Caco-2 (cell line): ENCODE measurements around the gene PIAS2. TPM values are rescaled to one million over a fixed set of nuclear protein-coding genes. Genes with fewer than 3 reads are reported as not detected.

Experiments used
- BruUV-seq: library from RNA; stranded (reverse); fragments of 400-500 nt; replicated peaks from 2 replicates; lab custom pipeline; 2021; lab: Mats Ljungman, UMichigan
- CTCF ChIA-PET: fragments of 300-600 bp; sonication (Branson Sonifier 250); formaldehyde crosslinking; loops from one replicate; lab custom pipeline; 2022; ENCODE audit warnings: antibody characterized with exemption; lab: Charles Lee
- POLR2A ChIA-PET: fragments of 300-600 bp; sonication (Branson Sonifier 250); formaldehyde crosslinking; loops from one replicate; lab custom pipeline; 2022; ENCODE audit warnings: antibody characterized with exemption; lab: Charles Lee
- DNase-seq, 2 experiments: peaks; one replicate each; pipeline versions ENCODE4 v3.0.0 to v3.0.0-alpha.2; 2020 to 2022
- H3K27me3 ChIP-seq: replicated peaks from 2 replicates; pipeline ENCODE4 v1.6.0; 2011; ENCODE audit warnings: low read length; ENCODE audit not compliant: control insufficient read depth, insufficient read depth
- H3K36me3 ChIP-seq: 2 replicates; pipeline ENCODE4 v1.5.1; 2011; ENCODE audit warnings: low read length; ENCODE audit not compliant: control insufficient read depth, insufficient read depth
- H3K4me1 ChIP-seq: fragments of 250-450 bp; sonication (Bioruptor Pico); 2 replicates; pipeline ENCODE4 v1.5.1; 2020; ENCODE audit warnings: mild to moderate bottlenecking
- H3K4me3 ChIP-seq: 2 replicates; pipeline ENCODE4 v1.5.1; 2011; ENCODE audit warnings: low read depth, mild to moderate bottlenecking, control low read depth, low read length
- H3K9me3 ChIP-seq: fragments of 250-450 bp; sonication (Bioruptor Pico); 2 replicates; pipeline ENCODE4 v1.5.1; 2020; ENCODE audit warnings: mild to moderate bottlenecking, moderate library complexity
- H3K27ac Mint-ChIP-seq: one replicate; pipeline ENCODE4 v1.8.0; 2022; ENCODE audit warnings: mixed read lengths; ENCODE audit not compliant: unreplicated experiment
- H3K27me3 Mint-ChIP-seq: one replicate; pipeline ENCODE4 v1.8.0; 2022; ENCODE audit warnings: mixed read lengths; ENCODE audit not compliant: insufficient read depth, unreplicated experiment
- H3K36me3 Mint-ChIP-seq: one replicate; pipeline ENCODE4 v1.8.0; 2022; ENCODE audit warnings: mild to moderate bottlenecking, mixed read lengths; ENCODE audit not compliant: insufficient read depth, unreplicated experiment
- H3K4me1 Mint-ChIP-seq: one replicate; pipeline ENCODE4 v1.8.0; 2022; ENCODE audit warnings: low read depth, mixed read lengths; ENCODE audit not compliant: unreplicated experiment
- H3K4me3 Mint-ChIP-seq: one replicate; pipeline ENCODE4 v1.8.0; 2022; ENCODE audit warnings: mild to moderate bottlenecking, moderate library complexity, mixed read lengths; ENCODE audit not compliant: unreplicated experiment
- H3K9me3 Mint-ChIP-seq: one replicate; pipeline ENCODE4 v1.8.0; 2022; ENCODE audit warnings: mixed read lengths; ENCODE audit not compliant: unreplicated experiment
- intact Hi-C: fragments of 100-400 bp; cut with micrococcal nuclease; formaldehyde crosslinking; loops from one replicate; pipeline ENCODE4 v1.10.0; 2022; ENCODE audit not compliant: unreplicated experiment
- total RNA-seq: library from RNA; stranded (reverse); gene quantifications from 2 replicates; pipeline ENCODE4 v1.2.3, GENCODE V29; 2022
- TF ChIP-seq, protein P1 (sequence below), 2 experiments: fragments of 200-600 bp in 1 of 2; IDR thresholded peaks; 1 replicate in 1 of 2; 2 replicates in 1 of 2; pipeline versions ENCODE4 v1.5.1 to v1.8.0; 2011 to 2022; ENCODE audit warnings: antibody characterized with exemption in 1 of 2, control low read depth in 1 of 2, inconsistent platforms in 1 of 2, low read depth in 1 of 2, low read length in 1 of 2, mild to moderate bottlenecking in 1 of 2, moderate library complexity in 1 of 2; ENCODE audit not compliant: insufficient read depth in 1 of 2, severe bottlenecking in 1 of 2, unreplicated experiment in 1 of 2

PIAS2 gene
- total RNA-seq, 1 experiment from 2014 or later, result 16.2 TPM

DNA sequence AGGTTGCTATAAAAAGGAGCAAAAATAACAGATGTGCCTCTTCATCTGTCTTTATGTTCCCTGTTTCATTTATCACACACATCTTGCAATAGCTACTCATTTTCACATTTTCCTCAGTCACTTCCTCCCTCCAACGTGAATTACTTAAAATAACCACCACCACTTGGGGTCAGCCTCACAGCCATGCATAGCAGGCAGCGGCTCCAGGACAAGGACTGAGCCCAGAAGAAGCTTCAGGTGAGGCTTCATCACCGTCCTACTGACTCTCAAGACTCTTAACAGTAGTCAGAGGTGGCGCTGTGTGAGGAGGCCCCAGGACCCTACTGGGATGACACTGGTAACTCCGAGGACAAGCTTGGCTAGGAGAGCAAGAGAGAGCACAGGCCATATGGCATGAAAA is 144.9 kb downstream of the PIAS2 start:
- Histone ChIP-seq H3K4me1 (no peaks in the 10 kb centered on the region), H3K36me3 (no peaks in the 10 kb centered on the region), H3K4me3 (no peak overlapping the region), H3K27me3 (no peaks in the 10 kb centered on the region), H3K9me3 (no peaks in the 10 kb centered on the region)
- Mint-ChIP-seq H3K27me3 (peaks cover 2% of the 10 kb centered on the region), H3K4me1 (no peaks in the 10 kb centered on the region), H3K36me3 (no peaks in the 10 kb centered on the region), H3K4me3 (no peak overlapping the region), H3K27ac (no peak overlapping the region), H3K9me3 (no peaks in the 10 kb centered on the region)
- TF ChIP-seq, protein P1, sequence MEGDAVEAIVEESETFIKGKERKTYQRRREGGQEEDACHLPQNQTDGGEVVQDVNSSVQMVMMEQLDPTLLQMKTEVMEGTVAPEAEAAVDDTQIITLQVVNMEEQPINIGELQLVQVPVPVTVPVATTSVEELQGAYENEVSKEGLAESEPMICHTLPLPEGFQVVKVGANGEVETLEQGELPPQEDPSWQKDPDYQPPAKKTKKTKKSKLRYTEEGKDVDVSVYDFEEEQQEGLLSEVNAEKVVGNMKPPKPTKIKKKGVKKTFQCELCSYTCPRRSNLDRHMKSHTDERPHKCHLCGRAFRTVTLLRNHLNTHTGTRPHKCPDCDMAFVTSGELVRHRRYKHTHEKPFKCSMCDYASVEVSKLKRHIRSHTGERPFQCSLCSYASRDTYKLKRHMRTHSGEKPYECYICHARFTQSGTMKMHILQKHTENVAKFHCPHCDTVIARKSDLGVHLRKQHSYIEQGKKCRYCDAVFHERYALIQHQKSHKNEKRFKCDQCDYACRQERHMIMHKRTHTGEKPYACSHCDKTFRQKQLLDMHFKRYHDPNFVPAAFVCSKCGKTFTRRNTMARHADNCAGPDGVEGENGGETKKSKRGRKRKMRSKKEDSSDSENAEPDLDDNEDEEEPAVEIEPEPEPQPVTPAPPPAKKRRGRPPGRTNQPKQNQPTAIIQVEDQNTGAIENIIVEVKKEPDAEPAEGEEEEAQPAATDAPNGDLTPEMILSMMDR (IDR thresholded peaks at IDR 0.05; ENCODE audit: insufficient read depth in 1 of 2, low read depth in 1 of 2, low read length in 1 of 2, severe bottlenecking in 1 of 2, unreplicated experiment in 1 of 2), result no peak
- no TSS peak for BruUV-seq
- ChIA-PET POLR2A (no interaction called here), CTCF (no interaction called here)
- intact Hi-C loops, result no loop called here
- DNase-seq, result no peak

DNA sequence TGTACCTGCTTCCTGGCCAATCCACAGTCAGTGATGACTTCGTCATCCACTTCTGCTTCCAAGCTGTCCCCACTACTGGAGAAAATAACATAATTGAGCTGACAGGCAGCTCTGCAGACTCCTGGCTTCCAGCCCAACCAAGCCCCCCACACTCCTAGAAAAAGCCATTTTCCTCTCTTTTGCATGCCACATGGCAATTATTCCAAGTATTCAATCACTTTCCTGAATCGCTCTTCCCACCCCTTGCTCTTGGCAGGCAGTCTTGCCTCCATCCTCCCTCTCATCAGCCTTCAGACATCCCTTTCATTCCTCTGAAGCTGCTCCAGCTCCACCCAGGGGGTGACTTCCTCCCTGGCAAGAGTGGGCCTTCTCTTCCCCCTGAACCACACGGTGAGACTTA is 146.2 kb downstream of the PIAS2 start:
- no peaks in the 10 kb centered on the region for H3K9me3 Mint-ChIP-seq

DNA sequence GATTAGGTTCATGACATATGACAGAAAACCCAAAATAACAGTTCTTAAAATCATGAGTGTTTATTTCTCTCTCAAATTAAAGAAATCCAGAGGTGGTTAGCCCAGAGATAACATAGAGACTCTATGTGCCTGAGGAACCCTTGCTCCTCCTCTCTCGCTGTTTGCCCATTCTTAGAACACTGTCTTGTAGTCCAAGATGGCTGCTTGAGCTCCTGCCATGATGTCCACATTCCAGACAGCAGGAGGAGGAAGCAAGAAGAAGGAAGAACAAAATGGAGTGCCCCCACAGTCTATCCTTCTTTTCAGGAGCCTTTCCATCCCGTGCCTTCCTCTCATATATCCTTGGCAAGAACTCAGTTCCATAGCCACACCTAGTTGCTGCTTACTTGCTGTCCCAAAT is 146.6 kb downstream of the PIAS2 start:
- Histone ChIP-seq H3K4me3 (no peak overlapping the region), H3K27me3 (no peaks in the 10 kb centered on the region), H3K9me3 (no peaks in the 10 kb centered on the region), H3K4me1 (no peaks in the 10 kb centered on the region), H3K36me3 (no peaks in the 10 kb centered on the region)
- no peaks in the 10 kb centered on the region for H3K9me3 Mint-ChIP-seq
- peaks cover 2% of the 10 kb centered on the region for H3K27me3 Mint-ChIP-seq
- no TSS peak for BruUV-seq
- ChIA-PET CTCF (no interaction called here), POLR2A (no interaction called here)
- TF ChIP-seq, protein P1 (IDR thresholded peaks at IDR 0.05; ENCODE audit: insufficient read depth in 1 of 2, low read depth in 1 of 2, low read length in 1 of 2, severe bottlenecking in 1 of 2, unreplicated experiment in 1 of 2), result no peak
- no peak overlapping the region for H3K4me3 Mint-ChIP-seq
- intact Hi-C loops, result no loop called here
- no peak for DNase-seq
- H3K4me1 Mint-ChIP-seq, result no peaks in the 10 kb centered on the region
- H3K36me3 Mint-ChIP-seq, result no peaks in the 10 kb centered on the region
- no peak overlapping the region for H3K27ac Mint-ChIP-seq

More for the DNA sequence above, 146.2 kb downstream of the PIAS2 start:
- no peaks in the 10 kb centered on the region for H3K36me3 ChIP-seq
- no peak overlapping the region for H3K27ac Mint-ChIP-seq
- intact Hi-C loops, result no loop called here
- peaks cover 2% of the 10 kb centered on the region for H3K27me3 Mint-ChIP-seq
- H3K9me3 ChIP-seq, result no peaks in the 10 kb centered on the region
- H3K4me3 ChIP-seq, result no peak overlapping the region
- ChIA-PET CTCF (no interaction called here), POLR2A (no interaction called here)
- no peaks in the 10 kb centered on the region for H3K36me3 Mint-ChIP-seq
- H3K4me3 Mint-ChIP-seq, result no peak overlapping the region
- no peaks in the 10 kb centered on the region for H3K4me1 ChIP-seq
- BruUV-seq, result no TSS peak
- H3K27me3 ChIP-seq, result no peaks in the 10 kb centered on the region
- TF ChIP-seq, protein P1 (IDR thresholded peaks at IDR 0.05; ENCODE audit: insufficient read depth in 1 of 2, low read depth in 1 of 2, low read length in 1 of 2, severe bottlenecking in 1 of 2, unreplicated experiment in 1 of 2), result no peak
- H3K4me1 Mint-ChIP-seq, result no peaks in the 10 kb centered on the region
- no peak for DNase-seq
